OCI-M1 (cell line): ENCODE results near the gene CABP7.

Experiments used
- DNase-seq: peaks from one replicate; lab custom pipeline; 2025; lab: John Stamatoyannopoulos, UW

Gene CABP7

DNA sequence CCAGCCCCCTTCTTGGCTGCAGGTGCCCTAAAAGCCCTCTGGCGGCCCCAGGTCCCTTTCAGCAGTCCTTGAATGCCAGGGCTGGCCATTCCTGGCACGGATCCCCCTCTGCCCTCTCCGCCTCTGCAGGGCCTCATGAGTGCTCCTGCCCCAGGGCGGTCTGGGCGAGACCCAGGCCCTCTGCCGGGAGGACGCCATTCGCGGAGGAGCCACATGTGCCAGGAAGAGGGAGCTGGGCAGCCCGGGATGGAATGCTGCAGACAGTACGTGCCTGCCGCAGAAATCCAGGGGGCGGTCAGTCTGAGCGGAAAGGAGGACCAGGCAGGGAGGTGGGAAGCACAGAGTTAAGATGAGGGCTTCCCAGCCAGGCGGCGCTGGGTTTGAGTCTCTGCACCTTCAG, 2.8 kb downstream of the CABP7 start:
- DNase-seq = no peak

DNA sequence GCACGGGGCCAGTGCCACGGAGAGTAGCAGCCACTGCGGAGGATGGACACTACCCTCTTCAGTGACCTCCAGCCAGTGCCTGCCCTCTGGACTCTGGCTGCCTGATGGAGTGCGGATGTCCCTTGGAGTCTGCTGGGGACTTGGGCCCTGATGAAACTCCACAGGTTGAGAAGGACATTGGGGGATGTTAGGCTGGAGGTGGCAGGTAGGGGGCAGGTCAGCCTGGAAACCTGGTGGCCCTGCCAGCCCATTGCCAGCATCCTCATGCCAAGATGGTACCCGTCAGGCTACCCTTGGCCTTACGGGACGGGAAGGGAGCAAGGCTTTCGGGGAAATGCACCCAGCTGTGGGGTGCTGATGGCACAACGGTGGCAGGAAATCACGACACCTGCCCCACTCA, 4.0 kb downstream of the CABP7 start:
- DNase-seq = no peak

DNA sequence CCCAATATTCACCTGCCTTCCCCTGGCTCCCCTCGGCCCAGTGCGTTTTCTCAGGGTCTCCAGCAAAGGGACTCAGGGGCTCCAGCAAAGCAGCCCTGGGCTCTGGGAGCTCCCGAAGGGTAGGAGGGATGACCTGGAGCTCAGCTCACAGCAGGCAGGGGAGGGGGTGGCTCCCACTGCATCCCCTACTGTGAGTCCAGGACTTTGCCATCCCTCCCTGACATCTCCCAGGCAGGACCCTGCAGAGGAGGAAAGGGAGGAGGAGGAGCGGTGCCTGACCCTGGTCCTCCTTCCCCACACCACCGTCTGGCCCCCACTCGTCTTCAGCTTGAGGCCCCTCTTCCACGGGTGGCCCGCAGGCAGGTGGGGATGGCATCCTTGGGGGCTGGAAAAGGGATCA, 5.0 kb downstream of the CABP7 start:
- no peak for DNase-seq

DNA sequence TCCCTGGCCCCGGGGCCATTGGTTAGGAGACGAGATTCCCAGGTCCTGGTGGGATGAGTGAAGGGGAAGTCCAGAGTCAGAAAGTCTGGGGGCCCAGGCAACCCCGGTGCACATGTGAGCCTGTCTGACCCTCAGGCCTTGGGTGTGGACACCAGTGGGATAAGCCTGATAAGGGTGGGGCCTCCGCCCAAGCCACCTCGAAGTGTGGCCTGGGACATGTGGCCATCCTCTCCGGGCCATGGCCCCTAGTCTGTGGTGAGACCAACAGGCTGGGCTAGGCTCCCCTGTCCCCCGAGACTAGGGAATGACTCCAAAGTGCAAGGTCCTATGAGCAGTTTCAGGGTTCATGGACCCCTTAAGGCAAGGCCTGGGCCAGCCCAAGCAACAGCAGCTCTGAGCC, 6.3 kb downstream of the CABP7 start:
- peak; percentile 33 for DNase-seq

DNA sequence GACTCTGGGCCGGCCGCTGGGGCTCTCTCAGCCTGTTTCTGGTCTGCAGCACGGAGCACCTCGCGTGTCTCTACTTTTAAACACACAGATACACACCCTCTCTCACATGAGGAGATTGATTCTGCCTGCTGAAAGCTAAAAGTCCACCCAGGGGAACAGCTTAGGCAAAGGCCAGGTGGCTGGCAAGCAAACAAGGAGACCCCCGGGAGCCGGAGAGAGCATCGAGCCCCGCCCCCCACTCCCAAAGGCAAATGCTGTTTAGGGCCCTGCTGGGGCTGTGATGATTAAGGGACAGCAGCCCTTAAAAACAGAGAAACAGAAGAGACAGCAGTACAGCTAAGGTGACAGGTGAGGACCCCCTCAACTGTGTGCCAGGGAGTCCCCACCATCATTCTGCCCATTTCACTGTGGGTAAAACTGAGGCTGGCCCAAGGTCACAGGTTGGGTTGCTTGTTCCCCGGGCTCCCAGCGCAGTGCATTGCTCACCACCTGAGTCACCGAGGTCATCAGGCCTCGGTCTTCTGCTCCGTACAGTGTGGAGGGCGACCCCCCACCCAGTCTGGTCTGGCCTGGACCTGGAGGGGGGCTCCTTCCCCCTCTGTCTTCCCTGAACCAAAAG, 6.8 kb downstream of the CABP7 start:
- DNase-seq = no peak

DNA sequence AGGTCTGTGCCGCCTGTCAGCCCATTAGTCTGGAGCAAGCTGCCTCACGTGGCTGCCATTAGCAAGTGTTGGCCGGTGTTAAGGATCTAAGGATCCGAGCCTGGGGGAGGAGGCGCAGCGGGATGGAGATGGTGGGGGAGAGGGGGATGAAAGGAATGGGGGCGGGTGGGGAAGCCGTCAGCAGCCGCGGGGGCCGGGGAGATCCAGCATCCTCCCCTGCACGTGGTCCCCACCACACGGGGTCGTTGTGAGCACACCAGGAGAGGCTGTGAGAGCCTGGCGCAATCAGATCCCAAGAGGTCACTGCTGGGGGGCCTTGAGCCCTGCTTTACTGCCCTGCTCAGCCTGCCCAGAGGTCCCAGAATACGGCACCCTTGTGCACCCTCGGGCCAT, 7.3 kb downstream of the CABP7 start:
- DNase-seq = peak; percentile 45

DNA sequence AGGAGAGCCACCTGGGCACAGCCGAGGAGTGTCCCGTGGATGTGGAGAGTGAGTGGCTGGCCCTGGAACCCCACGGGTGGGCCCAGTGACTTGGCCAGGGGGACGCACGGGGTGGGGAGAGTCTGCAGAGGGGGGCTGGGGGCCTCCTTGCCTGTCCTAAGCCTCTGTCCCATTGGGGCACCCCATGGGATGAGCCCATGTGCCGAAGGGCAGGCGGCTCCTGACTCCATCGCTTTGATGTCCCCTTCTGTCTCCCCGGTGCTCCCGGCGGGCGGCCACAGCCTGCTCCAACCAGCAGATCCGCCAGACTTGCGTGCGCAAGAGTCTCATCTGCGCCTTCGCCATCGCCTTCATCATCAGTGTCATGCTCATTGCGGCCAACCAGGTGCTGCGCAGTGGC, 9.4 kb downstream of the CABP7 start:
- no peak for DNase-seq

DNA sequence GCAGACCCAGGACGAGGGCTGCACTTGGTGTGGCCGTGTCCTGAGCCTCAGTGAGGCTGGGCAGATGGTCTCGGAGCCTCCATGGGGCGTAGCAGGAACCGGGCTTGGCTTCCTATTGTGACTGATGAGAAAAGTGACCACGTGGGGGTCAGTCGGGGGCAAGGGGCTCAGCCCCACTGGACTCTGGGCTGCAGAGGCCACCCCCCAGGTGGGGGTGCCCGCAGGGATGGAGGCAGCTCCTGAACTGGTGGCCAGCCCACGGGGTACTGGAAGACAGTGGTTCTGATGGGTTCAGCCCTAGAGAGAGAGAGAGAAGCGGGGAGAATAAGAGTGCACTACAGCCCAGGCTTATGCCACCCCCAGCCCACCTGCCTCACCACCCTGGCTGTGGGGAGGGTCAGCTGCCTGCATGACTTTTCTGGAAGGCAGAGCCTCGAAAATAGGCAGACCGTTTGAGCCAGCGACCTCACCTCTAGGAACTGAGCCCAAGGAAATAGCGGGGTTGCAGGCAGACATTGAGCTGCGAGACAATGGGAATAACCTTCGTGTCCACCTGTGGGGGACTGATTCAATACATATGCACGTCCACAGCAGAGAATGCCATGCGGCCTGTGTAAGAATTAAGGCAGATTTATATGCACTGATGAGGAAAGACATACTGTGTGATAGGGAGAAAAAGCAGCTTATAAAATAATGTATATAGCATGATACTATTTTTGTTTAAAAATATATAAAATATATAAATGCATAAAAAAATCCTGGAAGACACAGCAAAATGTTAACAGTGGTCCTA, 11.5 kb downstream of the CABP7 start:
- no peak for DNase-seq

DNA sequence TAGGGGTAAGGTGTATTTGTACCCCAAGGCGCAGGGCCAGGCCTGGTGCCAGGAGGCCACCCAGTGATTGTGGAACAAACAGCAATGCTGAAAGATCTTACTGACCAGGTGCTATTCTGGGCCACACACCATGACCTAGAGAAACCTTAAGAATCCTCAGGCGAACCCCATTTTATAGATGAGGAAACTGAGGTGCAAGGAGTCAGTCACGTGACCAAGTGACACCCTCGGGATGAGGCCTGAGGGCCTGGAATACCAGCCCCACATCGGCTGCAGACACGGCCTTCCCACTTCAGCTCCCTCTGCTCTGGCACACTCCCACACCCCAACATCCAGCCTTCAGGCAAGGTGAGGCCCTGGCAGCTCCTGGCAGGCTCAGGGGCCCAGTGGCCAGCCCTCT, 13.1 kb downstream of the CABP7 start:
- DNase-seq = no peak

DNA sequence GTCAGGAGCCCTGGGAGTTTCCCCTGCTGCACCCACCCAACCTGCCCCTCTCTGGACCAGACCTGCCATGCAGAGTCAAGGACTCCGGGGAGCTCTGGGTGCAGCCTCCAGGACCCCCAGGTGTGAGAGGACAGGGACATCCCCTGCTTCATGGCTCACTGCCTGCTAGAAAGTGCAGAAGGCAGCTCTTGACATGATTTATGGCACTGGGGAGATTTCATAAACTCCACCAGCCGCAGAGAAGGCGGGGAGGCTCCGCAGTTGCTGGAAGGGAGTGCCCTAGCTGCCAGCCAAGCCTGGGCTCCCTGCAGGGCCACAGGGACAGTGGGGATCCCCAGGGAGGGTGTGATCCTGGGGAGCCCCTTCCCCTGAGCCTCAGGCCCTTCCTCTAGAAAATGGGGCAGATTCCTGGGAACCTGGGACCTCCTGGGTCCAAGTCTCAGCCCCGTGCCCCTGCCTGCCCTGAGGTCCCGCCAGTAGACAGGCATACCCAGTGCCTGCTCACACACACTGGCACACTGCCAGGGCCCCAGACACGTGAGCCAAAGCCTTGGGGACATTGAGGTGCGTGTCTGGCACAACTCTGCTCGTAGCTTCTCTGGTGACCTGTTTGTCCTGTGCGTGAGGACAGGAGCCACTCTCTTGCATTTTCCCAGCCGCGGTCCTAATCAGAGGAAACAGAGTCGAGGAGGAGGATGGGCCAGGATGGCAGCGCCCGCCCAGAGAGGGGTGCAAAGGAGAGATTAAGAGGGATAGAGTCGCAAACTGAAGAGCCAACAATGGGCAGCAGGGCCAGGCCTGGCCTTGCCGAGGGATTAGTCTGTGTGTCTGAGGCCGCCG, 13.8 kb downstream of the CABP7 start:
- peak; percentile 92 for DNase-seq

DNA sequence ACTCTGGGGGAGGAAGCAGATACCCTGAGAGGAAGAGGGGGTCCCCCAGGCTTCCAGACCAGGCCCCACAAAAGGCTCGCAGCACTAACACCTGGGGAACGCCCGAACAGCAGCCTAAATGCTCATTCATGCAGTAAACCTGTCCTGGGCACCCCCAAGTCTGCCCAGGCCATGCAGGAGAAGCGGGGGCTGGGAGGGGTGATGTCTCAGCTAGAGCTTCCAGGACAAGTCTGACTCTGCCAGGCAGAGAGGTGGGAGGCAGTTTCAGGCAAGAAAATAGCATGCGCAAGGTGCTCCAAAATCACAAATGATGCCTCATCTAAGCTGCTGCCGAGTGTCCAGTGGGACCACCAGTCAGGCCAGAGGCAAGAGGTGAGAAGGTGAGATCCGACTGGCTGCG, 14.6 kb downstream of the CABP7 start:
- no peak for DNase-seq

DNA sequence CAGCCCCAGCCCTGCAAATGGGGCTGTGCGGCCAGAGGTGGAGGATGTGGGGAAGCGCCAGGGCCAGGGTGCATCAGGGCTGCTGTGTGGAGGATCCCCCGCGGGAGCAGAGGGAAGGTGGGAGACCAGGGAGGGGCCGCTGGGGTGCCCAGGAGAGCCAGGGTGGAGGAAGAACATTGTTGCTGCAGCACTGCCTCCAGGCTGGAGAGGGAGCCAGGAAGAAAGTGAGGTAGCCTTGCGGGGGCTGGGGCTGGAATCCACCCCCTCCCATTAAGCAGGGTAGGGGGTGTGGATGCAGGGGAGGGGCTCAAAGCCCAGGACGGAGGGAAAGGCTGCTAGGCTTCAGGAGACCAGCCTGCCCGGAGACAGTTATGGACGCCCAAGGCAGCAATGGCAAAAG, 15.0 kb downstream of the CABP7 start:
- no peak for DNase-seq

DNA sequence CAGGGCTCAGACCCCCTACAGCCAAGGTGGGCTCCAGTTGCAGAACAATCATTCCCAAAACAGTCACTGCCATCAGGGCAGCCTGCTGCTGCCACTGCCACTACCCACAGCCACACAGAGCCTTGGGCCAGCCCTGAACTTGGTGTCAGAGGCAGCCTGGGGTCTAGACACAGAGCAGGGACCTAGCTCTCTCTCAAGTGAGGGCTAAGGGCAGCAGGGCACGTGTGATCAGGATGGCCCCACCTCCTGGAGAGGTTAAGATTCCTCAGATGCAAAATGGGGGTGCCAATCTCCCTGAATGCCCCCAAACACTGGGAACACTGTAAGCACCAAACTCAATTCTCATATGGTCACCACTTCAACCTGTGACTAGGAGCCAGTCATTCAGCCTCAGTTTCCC, 15.6 kb downstream of the CABP7 start:
- DNase-seq = no peak

DNA sequence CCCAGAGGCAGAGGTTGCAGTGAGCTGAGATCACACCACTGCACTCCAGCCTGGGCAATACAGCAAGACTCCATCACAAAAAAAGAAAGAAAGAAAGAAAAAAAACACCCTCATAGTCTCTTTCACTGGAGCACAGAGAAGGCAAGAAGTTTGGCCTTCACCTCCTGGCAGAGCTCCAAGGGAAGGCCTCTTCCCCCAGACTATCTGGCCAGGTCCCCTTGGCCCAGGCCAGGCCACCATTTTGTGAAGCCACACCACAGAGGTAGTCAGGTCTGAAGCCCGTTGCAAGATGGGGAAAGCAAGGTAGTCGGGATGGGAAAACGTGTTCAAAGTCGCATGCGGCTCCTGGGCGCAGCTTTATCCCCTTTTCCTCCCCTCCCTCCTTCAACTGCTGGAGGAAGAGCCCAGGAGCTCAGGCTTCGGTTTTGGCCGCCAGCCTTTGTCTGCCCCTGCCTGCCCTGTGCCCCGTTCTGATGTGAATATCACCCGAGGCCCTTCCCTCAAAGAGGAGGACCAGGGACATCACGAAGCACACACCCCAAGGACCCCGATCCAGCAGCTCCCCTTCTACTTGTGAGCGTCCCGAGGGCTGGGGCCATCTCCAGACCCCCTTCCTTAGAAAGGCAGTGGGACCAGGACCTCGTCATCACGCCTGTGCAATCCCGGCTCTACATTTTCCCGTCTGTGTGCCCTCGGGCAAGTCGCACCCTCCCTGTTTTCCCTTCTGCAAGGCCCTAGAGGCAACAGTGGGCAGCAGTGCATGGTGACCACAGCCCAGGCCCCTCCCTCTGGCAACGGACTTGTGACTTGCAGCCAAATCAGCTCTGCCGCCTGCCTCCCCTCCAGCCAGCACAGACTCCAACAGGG, 17.7 kb downstream of the CABP7 start:
- no peak for DNase-seq

DNA sequence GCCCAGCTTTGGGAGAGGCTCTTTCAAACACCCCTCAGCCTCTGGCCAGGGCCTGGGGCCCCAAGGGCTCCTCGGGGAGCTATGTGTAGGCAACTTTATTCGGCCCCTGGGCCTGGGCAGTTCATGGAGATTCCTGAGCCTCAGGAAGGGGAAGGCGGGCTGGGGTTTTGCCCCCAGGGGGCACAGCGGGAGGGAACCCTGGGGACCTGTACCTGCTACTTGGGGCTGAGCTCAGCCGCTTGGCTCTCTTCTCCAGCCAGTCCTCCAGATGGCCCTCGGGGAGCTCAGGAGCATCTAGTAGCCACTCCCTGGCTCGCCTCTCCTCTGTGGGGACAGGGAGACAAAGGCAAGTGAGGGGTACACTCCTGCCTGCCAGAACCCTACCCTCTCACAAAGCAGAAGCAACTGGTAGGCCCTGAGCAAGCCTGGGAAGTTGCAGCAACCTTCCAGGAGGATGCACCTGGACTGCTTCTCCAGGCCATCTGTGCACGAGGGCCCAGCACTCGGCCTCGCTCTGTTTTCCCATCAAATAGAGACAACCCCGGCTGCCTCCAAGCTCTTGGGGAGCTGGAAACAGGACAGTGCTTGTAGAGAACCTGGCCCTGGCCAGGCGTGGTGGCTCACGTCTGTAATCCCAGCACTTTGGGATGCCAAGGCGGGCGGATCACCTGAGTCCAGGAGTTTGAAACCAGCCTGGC, 18.5 kb downstream of the CABP7 start:
- DNase-seq = no peak

DNA sequence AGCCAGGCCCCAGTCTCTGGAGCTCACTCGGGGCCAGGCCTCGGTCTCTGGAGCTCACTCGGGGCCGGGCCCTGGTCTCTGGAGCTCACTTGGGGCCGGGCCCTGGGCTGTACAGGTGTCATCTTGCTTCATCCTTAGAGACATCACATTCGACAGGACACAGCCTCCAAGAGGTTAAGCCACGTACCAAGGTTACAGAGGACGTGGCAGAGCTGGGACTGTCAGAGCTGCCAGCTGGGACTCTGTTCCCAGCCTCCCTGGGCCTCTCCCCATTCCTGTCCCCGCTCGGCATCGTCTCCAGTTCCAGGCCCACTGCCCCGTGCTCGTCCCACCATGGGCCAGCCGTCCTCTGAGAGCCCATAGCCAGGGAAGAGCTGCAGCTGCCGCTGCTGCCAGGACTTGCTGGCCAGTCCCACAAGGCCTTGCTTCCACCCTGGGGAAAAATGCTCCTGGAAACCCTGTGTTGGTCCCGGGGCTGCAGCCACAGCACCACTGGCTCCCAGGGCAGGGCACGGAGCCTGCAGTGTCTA, 19.6 kb downstream of the CABP7 start:
- no peak for DNase-seq

DNA sequence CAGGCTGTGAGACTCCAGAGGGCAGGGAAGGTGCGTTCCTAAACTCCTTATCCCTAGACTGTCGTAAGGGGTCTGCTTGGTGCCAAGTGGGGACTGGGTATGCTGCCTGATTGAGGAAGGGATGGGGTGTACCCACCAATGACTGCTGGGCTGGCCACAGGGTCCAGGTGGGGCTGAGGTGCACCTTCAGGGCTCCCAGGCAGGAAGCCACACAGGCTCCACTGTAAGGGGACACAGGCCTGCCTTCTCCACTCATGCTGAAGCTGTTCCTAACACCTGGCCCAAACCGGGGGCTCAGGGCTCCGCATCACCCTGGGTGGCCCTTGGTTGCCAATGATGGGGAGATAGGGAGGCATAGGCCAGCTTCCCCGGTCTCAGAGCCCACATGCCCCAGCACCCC, 20.4 kb downstream of the CABP7 start:
- no peak for DNase-seq

DNA sequence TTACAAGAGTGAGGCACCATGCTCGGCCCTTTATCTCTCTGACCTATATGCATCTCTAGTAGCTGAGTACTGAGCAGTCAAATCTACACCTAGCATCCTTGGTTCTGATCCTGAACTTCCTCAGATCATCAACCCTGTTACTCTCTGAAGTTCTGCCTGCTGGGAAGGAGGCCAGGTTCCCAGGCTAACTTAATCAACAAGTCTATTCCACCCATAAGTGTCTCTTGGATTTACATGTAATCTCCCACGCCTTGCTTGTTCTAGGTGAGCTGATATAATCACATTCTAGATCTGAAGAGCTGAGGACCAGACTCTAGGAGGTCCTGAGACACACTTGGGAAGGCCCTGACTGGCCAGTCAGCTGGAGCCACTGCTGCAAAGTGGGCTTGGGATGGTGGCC, 22.1 kb downstream of the CABP7 start:
- DNase-seq = no peak

DNA sequence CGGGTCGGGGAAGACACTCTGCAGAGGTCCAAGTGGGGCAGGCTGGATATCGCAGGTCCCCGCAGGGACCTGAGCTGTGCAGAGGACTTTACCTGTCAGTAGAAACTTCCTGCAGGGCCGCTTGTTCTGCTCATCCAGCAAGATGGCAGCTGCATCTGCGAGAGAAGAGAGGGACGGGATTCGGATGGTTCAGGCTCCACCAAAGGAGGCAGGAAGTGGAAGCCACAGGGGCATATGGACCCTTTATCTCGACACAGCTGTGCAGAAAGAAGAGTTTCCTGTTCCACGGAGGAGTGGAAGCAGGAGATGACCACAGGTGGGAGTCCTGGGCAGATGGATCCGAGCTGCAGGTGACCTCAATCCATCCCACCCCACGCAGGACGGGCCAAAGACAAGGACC, 22.5 kb downstream of the CABP7 start:
- no peak for DNase-seq

DNA sequence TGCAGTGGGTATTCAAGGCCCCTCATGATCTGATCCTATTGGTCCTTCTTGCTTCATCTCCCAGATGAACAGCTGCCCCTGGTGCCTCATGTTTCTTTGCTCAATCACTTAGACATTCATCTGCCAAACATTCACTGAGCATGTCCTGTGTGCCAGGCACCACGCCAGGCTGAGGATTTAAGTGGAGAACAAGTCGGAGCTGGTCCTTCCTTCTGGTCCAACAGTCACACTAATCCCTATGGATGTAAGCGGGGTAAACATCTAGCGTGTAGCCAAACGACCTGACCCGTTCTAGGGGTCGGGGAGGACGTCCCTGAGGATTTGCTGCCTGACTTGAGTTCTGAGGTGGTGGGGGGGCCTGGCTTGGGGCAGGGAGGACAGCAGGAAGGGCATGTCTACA, 25.1 kb downstream of the CABP7 start:
- DNase-seq = no peak

DNA sequence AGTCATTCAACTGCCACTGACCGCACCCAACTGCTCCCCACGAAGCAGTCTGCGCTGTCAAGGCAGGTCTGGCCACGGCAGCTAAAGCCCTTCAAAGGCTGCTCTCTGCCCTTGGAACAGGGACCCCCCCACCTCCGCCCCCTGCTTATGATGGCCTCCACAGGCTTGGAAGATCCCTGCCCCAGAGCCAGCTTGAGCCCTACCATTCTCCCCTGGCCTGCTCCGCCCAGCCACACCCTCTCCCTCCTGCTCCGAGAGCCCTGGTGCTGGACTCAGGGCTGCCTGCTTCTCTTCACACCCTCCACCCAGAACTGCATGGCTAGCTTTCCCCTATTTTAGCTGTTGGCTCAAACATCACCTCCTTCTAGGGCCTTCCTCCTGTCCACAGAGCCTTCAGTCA, 28.0 kb downstream of the CABP7 start:
- DNase-seq = no peak
